Loucy (cell line): Measurements from ENCODE around the gene ARFIP1.

ENCODE experiments used
- H2AFZ ChIP-seq: fragments of 200-600 bp; sonication (generic); 2 replicates; pipeline ENCODE4 v1.6.0; 2016; ENCODE audit warnings: antibody characterized with exemption, mild to moderate bottlenecking, low read length, moderate library complexity
- H3F3A ChIP-seq: fragments of 200-600 bp; 2 replicates; pipeline ENCODE4 v1.6.0; 2016; ENCODE audit warnings: antibody characterized with exemption, low read depth, mild to moderate bottlenecking
- H3K27me3 ChIP-seq: fragments of 200-600 bp; sonication (generic); 2 replicates; pipeline ENCODE4 v1.6.1; 2014; ENCODE audit warnings: low read length, mild to moderate bottlenecking; ENCODE audit not compliant: insufficient read depth, poor library complexity, severe bottlenecking
- H3K36me3 ChIP-seq: fragments of 200-600 bp; sonication (generic); 2 replicates; pipeline ENCODE4 v1.6.1; 2016; ENCODE audit warnings: low read length; ENCODE audit not compliant: insufficient read depth
- H3K4me1 ChIP-seq: fragments of 200-600 bp; sonication (generic); 2 replicates; pipeline ENCODE4 v1.5.1; 2014; ENCODE audit warnings: low read length, mild to moderate bottlenecking; ENCODE audit not compliant: insufficient read depth, poor library complexity, severe bottlenecking
- H3K4me2 ChIP-seq: fragments of 200-600 bp; sonication (generic); 2 replicates; pipeline ENCODE4 v1.6.0; 2014; ENCODE audit warnings: antibody characterized with exemption, low read length, low read depth, mild to moderate bottlenecking; ENCODE audit not compliant: poor library complexity, severe bottlenecking
- H3K4me3 ChIP-seq: fragments of 200-600 bp; sonication (generic); 2 replicates; pipeline ENCODE4 v1.5.1; 2014; ENCODE audit warnings: low read length, mild to moderate bottlenecking, mixed read lengths; ENCODE audit not compliant: poor library complexity, severe bottlenecking
- H3K79me2 ChIP-seq: fragments of 200-600 bp; sonication (generic); 2 replicates; pipeline ENCODE4 v1.6.1; 2014; ENCODE audit warnings: low read length; ENCODE audit not compliant: insufficient read depth
- H3K9ac ChIP-seq: fragments of 200-600 bp; sonication (generic); 2 replicates; pipeline ENCODE4 v1.6.0; 2014; ENCODE audit warnings: mild to moderate bottlenecking, low read depth, low read length, moderate library complexity; ENCODE audit not compliant: poor library complexity, severe bottlenecking
- H3K9me2 ChIP-seq: fragments of 200-600 bp; sonication (generic); replicated peaks from 2 replicates; pipeline ENCODE4 v1.6.1; 2016; ENCODE audit warnings: low read depth, low read length, mixed read lengths
- H3K9me3 ChIP-seq: fragments of 200-600 bp; sonication (generic); 2 replicates; pipeline ENCODE4 v1.6.1; 2014; ENCODE audit warnings: mild to moderate bottlenecking, antibody characterized with exemption, low read length, low read depth; ENCODE audit not compliant: insufficient read depth
- H4K20me1 ChIP-seq: fragments of 200-600 bp; sonication (generic); 2 replicates; pipeline ENCODE4 v1.6.0; 2014; ENCODE audit warnings: antibody characterized with exemption, low read length, mild to moderate bottlenecking; ENCODE audit not compliant: insufficient read depth, poor library complexity, severe bottlenecking
- EZH2phosphoT487 ChIP-seq: fragments of 200-600 bp; IDR thresholded peaks from 2 replicates; pipeline ENCODE4 v1.6.1; 2018; ENCODE audit warnings: antibody characterized with exemption, mild to moderate bottlenecking, moderate library complexity, borderline replicate concordance
- TF ChIP-seq, protein P1 (sequence below): fragments of 200-600 bp; sonication (generic); conservative IDR thresholded peaks from 2 replicates; pipeline ENCODE4 v1.5.1; 2014; ENCODE audit warnings: mild to moderate bottlenecking, antibody characterized with exemption, low read length

The ARFIP1 gene

DNA sequence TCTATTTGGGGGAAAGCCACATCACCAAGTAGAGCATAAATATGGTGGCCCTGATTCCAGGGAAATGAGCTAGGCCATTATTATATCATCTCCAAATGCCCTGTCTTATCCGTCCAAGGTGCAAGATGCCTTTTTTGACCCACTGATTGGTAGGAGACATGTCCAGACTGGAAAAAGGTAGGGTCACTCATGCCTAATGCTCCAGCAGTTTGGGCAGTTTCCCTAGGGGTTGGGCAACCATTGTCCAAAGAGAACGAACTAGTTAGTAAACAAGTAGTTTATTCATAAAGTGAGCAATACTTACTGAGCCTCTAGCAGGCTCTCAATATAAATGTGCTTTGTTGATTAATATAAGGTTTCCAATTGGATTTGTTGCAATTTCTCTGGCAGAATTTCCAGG lies 162.6 kb downstream of the ARFIP1 start:
- H3K9ac ChIP-seq = no peak overlapping the region
- H3K9me2 ChIP-seq = no peaks in the 10 kb centered on the region
- TF ChIP-seq EZH2phosphoT487 = no peak
- TF ChIP-seq, protein P1, sequence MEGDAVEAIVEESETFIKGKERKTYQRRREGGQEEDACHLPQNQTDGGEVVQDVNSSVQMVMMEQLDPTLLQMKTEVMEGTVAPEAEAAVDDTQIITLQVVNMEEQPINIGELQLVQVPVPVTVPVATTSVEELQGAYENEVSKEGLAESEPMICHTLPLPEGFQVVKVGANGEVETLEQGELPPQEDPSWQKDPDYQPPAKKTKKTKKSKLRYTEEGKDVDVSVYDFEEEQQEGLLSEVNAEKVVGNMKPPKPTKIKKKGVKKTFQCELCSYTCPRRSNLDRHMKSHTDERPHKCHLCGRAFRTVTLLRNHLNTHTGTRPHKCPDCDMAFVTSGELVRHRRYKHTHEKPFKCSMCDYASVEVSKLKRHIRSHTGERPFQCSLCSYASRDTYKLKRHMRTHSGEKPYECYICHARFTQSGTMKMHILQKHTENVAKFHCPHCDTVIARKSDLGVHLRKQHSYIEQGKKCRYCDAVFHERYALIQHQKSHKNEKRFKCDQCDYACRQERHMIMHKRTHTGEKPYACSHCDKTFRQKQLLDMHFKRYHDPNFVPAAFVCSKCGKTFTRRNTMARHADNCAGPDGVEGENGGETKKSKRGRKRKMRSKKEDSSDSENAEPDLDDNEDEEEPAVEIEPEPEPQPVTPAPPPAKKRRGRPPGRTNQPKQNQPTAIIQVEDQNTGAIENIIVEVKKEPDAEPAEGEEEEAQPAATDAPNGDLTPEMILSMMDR = no peak
- no peak overlapping the region for H3K4me3 ChIP-seq
- H3K9me3 ChIP-seq = no peaks in the 10 kb centered on the region
- H3K79me2 ChIP-seq = no peaks in the 10 kb centered on the region
- H3K4me1 ChIP-seq = peaks cover 20% of the 10 kb centered on the region
- H3K36me3 ChIP-seq = no peaks in the 10 kb centered on the region
- H3K4me2 ChIP-seq = no peak overlapping the region
- H4K20me1 ChIP-seq = no peaks in the 10 kb centered on the region
- no peaks in the 10 kb centered on the region for H3K27me3 ChIP-seq
- no peaks in the 10 kb centered on the region for H3F3A ChIP-seq
- H2AFZ ChIP-seq = no peak overlapping the region

DNA sequence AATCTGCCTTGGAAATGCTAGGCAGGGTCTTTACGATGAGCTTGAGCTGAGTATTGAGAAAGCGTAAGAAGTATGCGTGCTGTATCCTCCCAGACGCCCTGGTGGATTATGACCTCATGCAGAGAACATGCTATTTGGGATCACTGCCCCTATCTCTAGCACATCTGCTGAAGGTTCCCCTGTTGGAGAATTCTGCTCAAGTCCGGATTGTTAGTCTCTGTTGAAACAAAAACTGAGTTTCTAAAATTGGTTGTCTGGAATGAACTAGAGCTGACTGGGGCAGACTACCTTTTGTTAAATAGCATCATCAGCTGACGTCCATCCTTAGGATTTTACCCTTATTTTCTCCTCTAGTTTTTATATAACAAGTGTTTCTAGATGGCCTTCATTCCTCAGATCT lies 163.9 kb downstream of the ARFIP1 start:
- Histone ChIP-seq H3K27me3 (no peaks in the 10 kb centered on the region), H2AFZ (peak overlapping the region; percentile 75), H3K79me2 (no peaks in the 10 kb centered on the region), H3K9me3 (no peaks in the 10 kb centered on the region), H3K4me1 (peaks cover 20% of the 10 kb centered on the region), H3K4me2 (peak overlapping the region; percentile 29), H3K9me2 (no peaks in the 10 kb centered on the region), H3K4me3 (no peak overlapping the region), H3F3A (no peaks in the 10 kb centered on the region), H4K20me1 (no peaks in the 10 kb centered on the region), H3K36me3 (no peaks in the 10 kb centered on the region), H3K9ac (peak overlapping the region; percentile 41)
- TF ChIP-seq, protein P1 = no peak
- no peak for TF ChIP-seq EZH2phosphoT487

DNA sequence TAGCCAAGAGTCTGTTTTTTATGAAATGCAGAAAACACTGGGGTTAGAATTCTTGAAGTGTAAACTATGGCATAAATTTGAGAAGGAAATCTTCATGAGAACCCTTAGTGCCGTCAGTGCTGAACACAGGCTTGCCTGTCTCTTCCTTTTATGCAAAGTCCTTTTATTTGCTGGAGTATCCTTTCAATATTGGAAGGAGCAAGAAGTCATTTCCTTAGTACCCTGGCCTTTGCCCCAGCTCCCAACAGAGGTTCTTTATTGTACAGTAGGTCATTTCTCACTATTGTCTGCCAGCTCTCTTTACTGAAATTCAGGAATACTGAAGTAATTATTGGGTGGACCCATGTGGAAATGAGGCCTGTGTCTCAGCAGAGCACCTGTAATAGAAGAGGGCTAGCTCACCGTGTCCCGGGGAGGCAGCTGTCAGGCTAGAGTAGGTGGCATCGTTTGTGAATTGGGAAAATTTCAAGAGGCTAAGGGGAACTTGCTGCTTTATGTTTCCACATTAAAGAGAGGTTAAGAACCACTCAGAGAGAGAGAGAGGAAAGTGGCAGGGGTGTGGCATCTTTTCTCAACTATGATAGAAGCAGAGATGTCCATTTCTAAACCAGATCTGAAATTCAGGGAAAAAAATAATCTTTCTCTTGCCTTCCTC lies 165.0 kb downstream of the ARFIP1 start:
- H4K20me1 ChIP-seq = no peaks in the 10 kb centered on the region
- no peaks in the 10 kb centered on the region for H3K9me3 ChIP-seq
- no peaks in the 10 kb centered on the region for H3K79me2 ChIP-seq
- peak overlapping the region; percentile 41 for H3K9ac ChIP-seq
- H3K27me3 ChIP-seq = no peaks in the 10 kb centered on the region
- H2AFZ ChIP-seq = peak overlapping the region; percentile 75
- no peak overlapping the region for H3K4me3 ChIP-seq
- TF ChIP-seq, protein P1 = no peak
- TF ChIP-seq EZH2phosphoT487 = no peak
- no peaks in the 10 kb centered on the region for H3F3A ChIP-seq
- no peaks in the 10 kb centered on the region for H3K36me3 ChIP-seq
- H3K4me2 ChIP-seq = peak overlapping the region; percentile 29
- peaks cover 20% of the 10 kb centered on the region for H3K4me1 ChIP-seq
- no peaks in the 10 kb centered on the region for H3K9me2 ChIP-seq
